ENCODE results near the gene KCTD7. TPM values are rescaled to one million over a fixed set of nuclear protein-coding genes. Genes with fewer than 3 reads are reported as not detected.
A peak's percentile ranks its signal among the peaks of the same experiment; 100 is the strongest.
"Not testable (repeated sequence)": the region's sequence is repeated elsewhere in the genome, so short reads cannot be mapped to it uniquely, and the experiment has no call there.

KCTD7 gene
- total RNA-seq, 1 donor from 2014 or later = 6.5 TPM

DNA sequence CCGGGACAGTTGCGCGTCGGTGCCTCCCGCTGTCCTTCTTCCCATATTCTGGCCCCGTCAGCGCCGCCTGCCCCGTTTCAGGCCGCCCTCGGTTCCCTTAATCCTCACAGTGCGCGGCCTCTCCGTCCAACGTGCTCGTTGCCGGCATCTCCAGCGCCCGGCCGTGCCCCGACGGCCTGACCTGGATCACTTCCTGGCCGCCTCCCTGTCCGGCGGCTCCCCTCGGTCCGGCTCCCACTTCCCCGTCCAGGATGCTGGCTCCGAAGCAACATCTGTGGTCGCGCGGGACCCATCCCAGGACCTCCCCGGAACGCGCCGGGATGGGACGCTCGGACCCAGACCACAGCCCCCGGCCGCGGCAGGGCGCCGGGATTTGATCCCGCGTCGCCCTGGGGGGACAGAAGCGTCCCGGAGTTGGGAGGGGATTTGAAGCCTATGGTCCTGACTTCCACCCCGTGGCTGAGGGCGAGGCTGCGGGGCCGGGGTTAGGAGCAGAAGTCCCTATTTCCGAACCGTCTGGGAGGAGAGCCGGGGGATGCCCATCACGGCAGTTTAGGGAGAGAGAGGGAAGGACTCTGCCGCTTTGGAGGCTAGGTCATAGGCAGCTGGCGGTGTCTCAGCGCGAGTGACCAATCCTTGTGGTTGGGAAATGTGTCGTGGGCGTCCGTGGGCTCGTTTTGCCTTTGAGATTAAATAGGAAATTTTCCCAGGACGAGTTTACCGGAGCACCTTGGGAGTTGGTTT is 53.8 kb downstream of the KCTD7 start:
- peak; percentile 44 for DNase-seq

GRCh38 chr7:66683094-66683769 is 54.6 kb downstream of the KCTD7 start:
- DNase-seq = not testable (repeated sequence)

DNA sequence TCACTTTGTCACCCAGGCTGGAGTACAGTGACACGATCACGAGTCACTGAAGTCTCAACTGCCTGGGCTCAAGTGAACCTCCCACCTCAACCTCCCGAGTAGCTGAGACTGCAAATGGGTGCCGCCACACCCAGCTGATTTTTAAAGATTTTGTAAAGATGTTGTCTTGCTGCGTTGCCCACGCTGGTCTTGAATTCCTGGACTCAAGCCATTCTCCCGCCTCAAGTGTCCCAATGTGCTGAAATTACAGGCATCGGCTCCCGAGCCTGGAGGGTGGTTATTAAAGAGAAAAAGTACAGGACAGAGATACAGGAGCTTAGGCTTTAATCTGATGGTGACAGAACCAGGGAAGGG is 55.1 kb downstream of the KCTD7 start:
- no peak for DNase-seq

GRCh38 chr7:66685663-66686062 is 57.0 kb downstream of the KCTD7 start:
- not testable (repeated sequence) for DNase-seq

DNA sequence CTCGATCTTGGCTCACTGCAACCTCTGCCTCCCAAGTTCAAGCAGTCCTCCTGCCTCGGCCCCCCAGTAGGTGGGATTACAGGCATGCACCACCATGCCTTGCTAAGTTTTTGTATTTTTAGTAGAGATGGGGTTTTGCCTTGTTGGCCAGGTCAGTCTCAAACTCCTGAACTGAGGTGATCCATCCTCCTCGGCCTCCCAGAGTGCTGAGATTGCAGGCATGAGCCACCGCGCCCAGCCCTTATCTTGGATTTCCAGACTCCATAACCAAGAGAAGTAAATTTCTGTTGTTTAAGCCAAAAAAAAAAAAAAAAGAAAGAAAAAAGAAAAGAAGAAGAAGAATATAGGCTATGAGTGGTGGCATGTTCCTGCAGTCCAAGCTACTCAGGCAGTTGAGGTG is 58.5 kb downstream of the KCTD7 start:
- no peak for DNase-seq

DNA sequence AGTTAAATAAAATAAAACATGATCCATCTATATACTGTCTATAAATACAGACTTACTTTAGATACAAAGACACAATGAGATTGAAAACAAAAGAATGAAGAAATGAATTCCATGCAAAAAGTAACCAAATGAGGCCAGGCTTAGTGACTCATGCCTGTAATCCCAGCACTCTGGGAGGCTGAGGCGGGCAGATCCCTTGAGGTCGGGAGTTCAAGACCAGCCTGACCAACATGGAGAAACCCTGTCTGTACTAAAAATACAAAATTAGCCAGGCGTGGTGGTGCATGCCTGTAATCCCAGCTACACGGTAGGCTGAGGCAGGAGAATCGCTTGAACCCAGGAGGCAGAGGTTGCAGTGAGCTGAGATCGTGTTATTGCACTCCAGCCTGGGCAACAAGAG is 59.0 kb downstream of the KCTD7 start:
- not testable (repeated sequence) for DNase-seq

DNA sequence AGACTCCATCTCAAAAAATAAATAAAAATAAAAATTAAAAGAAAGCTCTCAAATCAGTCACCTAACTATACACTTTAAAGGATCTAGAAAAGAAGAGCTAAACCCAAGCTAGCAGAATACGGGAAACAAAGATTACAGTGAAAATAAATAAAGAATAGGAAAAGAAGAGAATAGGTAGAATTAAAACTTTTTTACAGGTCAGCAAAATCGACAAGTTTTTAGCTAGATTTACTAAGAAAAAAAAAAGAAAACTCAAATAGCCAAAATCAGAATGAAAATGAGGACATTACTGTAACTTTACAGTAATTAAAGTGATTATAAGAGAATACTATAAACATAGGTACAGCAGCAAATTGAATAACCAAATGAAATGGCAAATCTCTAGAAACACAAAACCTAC is 60.4 kb downstream of the KCTD7 start:
- DNase-seq = no peak

- DNase-seq = no peak
These were observed 64.7 kb downstream of the KCTD7 start for GRCh38 chr7:66693331-66693730.

Other genes with a start within 250 kb of the KCTD7 start
- 19.5 and 33.2 TPM in 2 replicates for gene RABGEF1, start 111.9 kb downstream of the KCTD7 start, total RNA-seq